ENCODE measurements around the gene ARL6IP5.

Gene ARL6IP5

GRCh38 chr3:69116897-69117296 is 32.2 kb downstream of the ARL6IP5 start:
- no peak for DNase-seq (ENCODE audit: low read depth, low spot score)

DNA sequence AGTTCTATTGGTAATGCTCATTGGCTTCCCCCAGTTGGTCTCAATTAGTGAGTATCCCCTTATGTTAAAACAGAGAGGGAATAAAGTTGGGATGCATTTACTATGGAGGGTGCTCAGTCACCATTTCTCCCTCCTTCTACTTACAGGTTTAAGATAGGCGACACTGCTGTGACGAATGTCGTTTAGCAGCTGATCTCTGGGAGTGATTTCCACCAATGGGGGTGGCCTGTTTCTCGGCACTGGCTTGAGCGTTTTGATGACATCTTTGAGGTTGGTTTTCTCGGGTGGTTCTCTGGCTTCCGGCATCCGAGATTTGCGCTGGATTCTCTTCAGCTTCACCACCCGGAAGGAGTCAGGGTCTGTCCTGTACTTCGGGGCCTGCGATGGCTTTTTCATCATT is 33.8 kb downstream of the ARL6IP5 start:
- no peak for DNase-seq (ENCODE audit: low read depth, low spot score)

DNA sequence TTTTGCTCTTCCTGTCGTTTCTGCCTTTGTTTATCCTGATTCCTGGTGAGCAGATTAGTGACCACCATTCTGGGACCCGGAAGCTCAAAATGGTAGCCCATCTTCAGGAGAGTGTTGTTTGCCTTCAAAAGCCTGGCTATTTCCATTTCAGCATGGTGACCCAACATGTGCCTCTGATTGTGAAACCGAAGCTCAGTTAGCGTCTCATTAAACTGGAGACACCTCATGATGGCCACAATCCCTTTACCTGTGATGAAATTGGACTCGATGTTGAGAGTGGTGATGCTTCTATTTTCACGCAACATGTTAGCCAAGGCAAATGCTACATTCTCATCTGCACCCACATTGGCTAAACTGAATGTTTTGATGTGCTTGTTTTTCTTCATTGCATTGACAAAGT is 34.4 kb downstream of the ARL6IP5 start:
- DNase-seq (ENCODE audit: low read depth, low spot score): no peak

DNA sequence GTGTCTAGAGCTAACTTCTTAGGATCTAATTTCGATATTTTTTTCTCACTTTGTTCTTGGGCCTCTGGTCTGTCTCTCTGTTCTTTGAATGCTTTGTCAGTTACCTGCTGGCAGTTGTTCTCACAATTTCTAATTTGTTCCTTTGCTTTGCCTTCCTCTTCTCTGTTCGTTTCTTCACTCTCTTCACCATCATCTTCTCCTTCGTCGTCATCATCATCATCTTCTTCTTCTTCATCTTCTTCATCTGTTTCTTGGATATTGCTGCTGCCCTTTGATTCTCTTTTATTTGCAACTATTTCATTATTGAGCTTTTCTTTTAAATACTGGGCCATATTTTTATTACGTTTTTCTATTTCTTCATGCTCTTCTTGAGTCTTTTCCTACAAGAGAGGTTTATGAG is 34.9 kb downstream of the ARL6IP5 start:
- DNase-seq (ENCODE audit: low read depth, low spot score): no peak

GRCh38 chr3:69120879-69121464 is 36.2 kb downstream of the ARL6IP5 start:
- DNase-seq (ENCODE audit: low read depth, low spot score): peak; percentile 82

GRCh38 chr3:69121513-69121912 is 36.8 kb downstream of the ARL6IP5 start:
- DNase-seq (ENCODE audit: low read depth, low spot score): no peak

GRCh38 chr3:69121950-69122349 is 37.2 kb downstream of the ARL6IP5 start:
- DNase-seq (ENCODE audit: low read depth, low spot score): no peak

GRCh38 chr3:69122403-69122802 is 37.7 kb downstream of the ARL6IP5 start, which contains the start of gene LMOD3:
TSS of gene LMOD3 (minus strand) at chr3:69122595. CDS start at chr3:69122386, 209 bp downstream.
- DNase-seq (ENCODE audit: low read depth, low spot score): no peak

DNA sequence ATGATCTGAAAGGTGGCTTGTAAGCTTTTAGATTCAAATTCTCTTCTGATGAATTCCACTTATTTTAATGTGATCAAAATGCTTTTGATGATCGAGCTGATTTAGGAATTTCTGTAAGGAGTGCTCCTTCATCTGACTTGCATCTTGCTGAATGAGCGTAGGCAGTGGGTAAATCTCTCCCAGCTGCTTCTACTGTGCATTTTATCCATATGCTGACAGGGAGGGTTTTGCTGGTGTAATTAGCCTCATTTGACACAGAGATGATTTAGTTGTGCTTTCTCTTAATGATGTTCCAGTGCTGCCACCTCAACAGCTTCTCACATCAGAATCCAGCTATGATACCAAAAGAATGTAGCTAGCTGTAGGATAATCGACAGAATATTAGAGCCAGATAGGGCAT is 41.5 kb downstream of the ARL6IP5 start:
- DNase-seq (ENCODE audit: low read depth, low spot score): no peak

DNA sequence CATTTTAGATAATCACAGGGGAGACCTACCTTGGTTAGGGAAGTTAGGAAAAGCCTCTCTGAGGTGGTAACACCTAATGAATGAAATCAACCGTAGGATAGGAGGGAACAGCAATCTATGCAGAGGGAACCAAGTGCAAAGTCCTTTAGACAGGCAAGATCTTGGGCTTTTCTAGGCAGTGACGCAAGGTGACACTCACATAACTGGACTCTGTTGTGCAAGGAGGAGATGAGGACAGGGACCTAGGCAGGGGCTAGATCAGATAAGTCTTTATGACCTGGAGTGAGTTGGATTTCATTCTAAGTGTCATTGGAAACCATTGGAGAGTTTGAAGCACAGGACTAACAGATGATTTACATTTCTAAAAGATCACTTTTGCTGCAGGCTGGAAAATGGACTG is 42.3 kb downstream of the ARL6IP5 start:
- DNase-seq (ENCODE audit: low read depth, low spot score): no peak

DNA sequence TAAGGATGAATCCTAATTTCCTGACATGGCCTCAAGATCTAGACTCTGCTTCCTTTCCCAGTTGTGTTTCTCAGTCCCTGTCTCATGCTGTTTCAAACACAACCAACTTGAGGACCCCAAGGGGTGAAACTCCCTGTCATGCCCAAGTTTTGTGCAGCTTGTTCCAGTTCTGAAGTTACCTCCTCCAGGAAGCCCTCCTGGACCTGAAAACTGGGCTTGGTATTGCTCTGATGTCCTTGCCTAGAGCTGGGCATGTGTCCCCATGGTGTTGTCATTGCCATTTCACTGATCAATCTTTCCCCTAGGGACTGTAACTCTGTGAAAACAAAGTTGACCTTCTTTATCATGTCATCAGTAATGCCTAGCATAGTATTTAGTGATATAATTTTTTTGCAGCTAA is 43.8 kb downstream of the ARL6IP5 start:
- DNase-seq (ENCODE audit: low read depth, low spot score): no peak

- DNase-seq (ENCODE audit: low read depth, low spot score): no peak
Measured at GRCh38 chr3:69129531-69129930, 44.8 kb downstream of the ARL6IP5 start.

- no peak for DNase-seq (ENCODE audit: low read depth, low spot score)
Measured at GRCh38 chr3:69130689-69131088, 46.0 kb downstream of the ARL6IP5 start.

DNA sequence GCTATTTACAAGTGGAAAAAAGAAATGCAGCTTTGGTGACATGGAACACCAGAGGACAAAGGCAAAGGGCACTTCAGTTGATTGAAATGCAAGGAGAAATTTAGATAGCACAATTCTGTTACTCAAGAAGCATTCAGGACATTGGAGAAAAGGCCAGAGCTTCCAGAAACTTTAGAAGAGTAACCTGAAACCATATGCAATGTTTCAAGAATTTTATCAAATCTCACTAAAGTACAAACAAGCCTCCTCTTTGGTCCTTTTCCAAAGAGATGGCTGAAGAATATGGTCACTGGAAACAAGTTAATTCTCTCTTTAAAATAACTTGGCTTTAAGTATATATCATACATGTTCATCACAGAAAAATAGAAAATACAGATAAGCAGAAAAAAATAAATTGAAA is 52.3 kb downstream of the ARL6IP5 start:
- no peak for DNase-seq (ENCODE audit: low read depth, low spot score)

- DNase-seq (ENCODE audit: low read depth, low spot score): no peak
Measured at GRCh38 chr3:69137412-69137811, 52.7 kb downstream of the ARL6IP5 start.

GRCh38 chr3:69141313-69141712 is 56.6 kb downstream of the ARL6IP5 start:
- no peak for DNase-seq (ENCODE audit: low read depth, low spot score)

- no peak for DNase-seq (ENCODE audit: low read depth, low spot score)
Measured at GRCh38 chr3:69142090-69142489, 57.4 kb downstream of the ARL6IP5 start.

DNA sequence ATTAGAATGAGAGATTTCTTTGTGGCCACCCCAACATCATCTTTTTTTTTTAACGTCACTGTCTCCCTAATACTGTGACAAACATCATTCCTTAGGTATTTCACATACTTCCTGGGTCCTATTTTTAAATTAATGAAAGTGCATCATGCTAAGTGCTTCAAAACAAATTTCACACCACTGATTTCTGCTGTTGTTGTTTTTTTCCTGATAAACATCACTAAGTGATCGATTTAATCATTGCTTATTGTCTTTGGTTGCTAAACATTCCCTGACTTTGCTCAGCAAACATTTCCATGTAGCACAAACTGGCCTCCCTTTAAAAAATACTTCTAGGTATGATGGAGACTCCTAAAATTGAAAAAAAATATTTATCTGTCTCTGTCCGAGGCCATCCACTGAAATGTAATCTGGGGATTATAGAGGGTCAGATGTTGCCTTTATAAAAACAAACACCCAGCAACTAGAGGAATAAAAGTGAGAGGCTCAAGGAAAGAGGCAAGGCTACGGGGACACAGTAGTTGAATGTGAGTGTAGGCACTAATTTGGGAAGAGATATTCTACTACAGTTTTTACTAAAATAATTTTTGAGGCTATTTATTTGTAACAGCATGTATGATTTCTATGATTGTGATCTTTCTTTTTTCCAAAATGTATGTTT is 58.2 kb downstream of the ARL6IP5 start:
- DNase-seq (ENCODE audit: low read depth, low spot score): no peak

- no peak for DNase-seq (ENCODE audit: low read depth, low spot score)
Measured at GRCh38 chr3:69143612-69144011, 58.9 kb downstream of the ARL6IP5 start.

- DNase-seq (ENCODE audit: low read depth, low spot score): peak; percentile 24
Measured at GRCh38 chr3:69144631-69145245, 60.0 kb downstream of the ARL6IP5 start.

DNA sequence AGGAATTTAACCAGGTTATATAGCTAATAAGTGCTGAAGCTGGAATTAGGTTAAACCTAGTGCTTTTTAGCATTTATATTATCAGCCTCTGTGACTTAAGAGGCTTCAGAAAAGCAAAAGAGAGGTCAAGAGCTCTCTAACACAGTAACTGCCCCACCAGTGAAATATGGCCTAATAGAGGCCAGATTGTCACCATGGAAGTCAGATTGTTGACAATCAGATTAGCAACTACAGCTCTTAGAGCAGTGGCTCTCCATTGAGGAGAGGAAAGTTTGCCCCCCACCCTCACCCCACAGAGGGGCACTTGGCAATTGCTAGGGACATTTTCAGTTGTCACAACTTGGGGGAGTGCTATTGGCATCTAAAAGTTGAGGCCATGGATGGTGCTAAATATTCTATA is 61.0 kb downstream of the ARL6IP5 start:
- no peak for DNase-seq (ENCODE audit: low read depth, low spot score)

DNA sequence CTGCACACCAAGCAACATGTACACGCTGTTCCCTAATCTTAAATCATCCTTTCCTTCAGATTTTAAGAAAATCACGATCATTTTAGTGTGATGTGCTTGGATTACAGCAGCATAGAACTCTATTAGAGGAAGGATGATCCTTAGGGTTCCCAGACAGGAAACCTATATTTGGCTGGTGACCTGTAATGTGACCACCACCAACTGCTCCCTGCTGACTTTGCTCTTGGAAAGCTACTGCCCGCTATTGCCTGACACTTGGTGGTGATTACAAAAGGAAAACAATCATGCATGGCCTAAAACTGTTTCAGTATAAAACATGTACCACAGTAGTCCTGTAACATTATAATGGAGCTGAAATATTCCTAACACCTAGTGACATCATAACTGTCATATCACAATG is 64.8 kb downstream of the ARL6IP5 start:
- no peak for DNase-seq (ENCODE audit: low read depth, low spot score)

Measured in astrocyte of the hippocampus (primary cell).